GM18909 (cell line): ENCODE results near the gene RAB36.

Source experiments
- ATAC-seq: cut with Tn5 transposase; IDR thresholded peaks from one replicate; pipeline ENCODE4 v1.9.1; 2021; ENCODE audit warnings: mild to moderate bottlenecking; ENCODE audit not compliant: unreplicated experiment, poor library complexity

RAB36 gene

GRCh38 chr22:23202812-23203451 lies 57.7 kb downstream of the RAB36 start:
- ATAC-seq, result no peak

DNA sequence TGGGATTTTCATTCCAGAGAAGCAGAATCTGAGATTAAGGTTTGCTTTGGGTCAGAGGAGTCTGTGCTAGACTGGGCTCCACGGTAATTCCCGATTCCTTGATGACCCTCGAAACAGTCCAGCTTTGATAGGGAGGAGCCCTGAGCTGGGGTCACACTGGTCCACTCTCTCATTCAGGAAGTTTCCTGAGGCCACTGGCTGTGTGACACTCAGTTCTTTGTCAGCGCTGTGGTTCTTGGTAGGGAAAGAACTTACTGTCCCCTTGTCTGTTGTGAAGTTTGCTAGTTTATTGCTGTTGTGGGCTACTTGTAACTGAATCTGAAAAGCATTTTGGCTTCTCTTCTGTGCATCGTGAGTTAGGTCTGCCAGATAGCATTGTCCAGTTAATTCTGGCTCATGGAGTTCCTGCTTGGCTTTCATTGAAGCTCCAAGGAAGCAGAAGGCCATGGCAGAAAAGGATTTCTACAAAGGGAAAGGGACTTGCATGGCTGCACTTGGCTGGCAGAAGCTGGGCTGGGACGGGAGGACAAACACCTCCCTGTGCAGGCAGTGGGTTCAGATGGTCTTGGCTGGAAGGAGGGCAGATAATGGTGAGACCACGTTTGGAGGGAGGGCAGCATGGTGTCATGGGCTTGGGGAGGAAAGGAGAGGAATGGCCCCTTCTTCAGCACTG lies 58.3 kb downstream of the RAB36 start:
- no peak for ATAC-seq

GRCh38 chr22:23204125-23204488 lies 58.8 kb downstream of the RAB36 start:
- ATAC-seq, result no peak

DNA sequence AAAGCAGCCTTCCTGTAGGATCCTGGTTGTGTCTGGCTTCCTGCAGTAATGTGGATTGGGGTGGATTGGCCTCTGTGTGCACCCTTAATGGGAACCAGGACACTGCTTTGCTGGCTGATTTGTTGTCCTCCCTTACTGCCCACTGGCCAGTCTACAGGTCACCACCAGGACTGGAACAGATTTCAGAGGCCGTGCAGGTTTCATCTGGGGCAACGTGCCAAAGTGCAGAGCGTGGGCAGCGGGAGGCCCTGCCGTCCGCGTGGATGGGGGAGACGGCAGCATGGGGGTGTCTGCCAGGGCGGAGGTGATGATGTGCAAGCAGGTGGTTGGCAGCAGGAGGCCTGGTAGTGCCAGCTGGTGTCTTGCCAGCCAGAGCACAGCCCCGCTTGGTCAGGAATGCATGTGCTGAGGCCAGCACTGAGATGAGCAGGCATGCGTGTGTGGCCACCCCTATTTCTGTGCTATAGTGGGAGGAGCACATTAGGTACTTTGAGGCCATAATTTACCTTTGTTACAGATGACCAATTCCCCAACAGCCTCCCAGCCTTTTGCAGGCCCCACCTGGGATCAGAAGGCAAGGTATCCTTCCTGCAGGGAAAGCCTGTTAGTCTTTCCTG lies 59.4 kb downstream of the RAB36 start:
- ATAC-seq, result no peak

- ATAC-seq, result no peak
Observed at GRCh38 chr22:23205339-23206049, 60.2 kb downstream of the RAB36 start.

GRCh38 chr22:23206915-23207314 lies 61.6 kb downstream of the RAB36 start:
- no peak for ATAC-seq

GRCh38 chr22:23207729-23208393 lies 62.6 kb downstream of the RAB36 start:
- ATAC-seq, result no peak

- ATAC-seq, result no peak
Observed at GRCh38 chr22:23210428-23211170, 65.3 kb downstream of the RAB36 start.

DNA sequence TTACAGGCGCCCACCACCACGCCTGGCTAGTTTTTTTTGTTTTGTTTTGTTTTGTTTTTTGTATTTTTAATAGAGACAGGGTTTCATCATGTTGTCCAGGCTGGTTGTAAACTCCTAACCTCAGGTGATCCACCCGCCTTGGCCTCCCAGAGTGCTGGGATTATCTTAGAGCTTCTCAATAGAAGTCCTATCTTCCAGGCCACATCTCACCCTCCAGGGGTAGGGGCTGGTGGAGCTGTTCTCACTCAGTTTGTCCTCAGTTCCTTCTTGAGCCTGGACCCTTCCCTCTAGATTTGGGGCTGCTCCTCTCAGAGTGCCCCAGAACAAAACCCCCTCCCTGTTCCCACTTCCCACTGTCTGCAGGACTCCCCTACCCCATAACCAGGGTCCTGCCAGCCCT lies 66.3 kb downstream of the RAB36 start:
- no peak for ATAC-seq

DNA sequence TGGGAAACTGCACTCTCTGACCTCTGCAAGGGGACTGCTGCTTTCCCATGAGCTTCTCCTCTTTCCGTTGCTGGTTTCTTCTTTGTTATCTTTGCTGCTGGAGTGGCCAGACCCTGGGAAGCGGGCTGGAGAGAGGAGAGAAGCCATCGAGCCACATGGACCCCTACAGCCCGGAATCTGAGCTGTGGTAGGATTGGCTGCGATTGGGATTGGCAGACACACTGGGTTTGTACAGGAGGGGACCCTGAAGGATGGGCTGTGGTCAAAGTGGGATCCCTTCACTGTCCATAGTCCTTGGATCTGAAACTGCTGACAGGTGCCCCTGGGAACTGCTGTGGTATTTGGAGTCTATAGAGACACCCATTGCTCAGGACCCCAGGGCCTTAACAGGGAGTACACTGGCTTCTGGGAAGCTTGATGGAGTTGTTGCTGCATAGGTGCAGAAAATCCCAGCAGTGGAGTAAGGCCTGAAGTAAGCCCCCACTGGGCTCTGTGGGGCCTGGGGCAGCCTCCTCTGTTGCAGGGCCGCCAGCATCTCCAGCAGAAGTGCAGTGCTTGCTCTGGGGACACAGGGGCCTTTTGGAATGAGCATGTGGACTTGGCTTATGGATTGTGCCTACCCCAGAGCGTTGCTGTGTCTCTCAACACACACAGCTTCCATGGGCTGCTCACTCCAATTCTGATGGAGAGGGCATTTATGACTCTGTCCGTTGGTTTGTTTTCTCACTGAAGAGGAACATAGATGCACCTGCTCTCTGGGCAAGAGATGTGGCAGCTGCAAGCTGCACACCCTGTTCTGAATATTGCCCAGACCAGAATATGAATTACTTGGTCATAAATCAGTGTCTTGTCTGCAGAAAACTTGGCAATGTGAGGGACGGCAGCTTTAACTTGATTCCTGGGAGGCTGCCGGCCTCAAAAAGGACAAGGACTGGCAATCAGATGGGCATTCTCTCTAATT lies 67.1 kb downstream of the RAB36 start:
- ATAC-seq, result no peak

GRCh38 chr22:23213022-23213555 lies 67.8 kb downstream of the RAB36 start:
- no peak for ATAC-seq

GRCh38 chr22:23213581-23214334 lies 68.5 kb downstream of the RAB36 start:
- no peak for ATAC-seq
